CD14-positive monocyte (primary cell): ENCODE results near the gene DACT2. TPM values are rescaled to one million over a fixed set of nuclear protein-coding genes. Genes with fewer than 3 reads are reported as not detected.
A peak's percentile ranks its signal among the peaks of the same experiment; 100 is the strongest.

Experiments
- DNase-seq, 3 donors: peaks; one replicate each; pipeline ENCODE4 v3.0.0-alpha.2; 2011 to 2022
- H2AFZ ChIP-seq: 2 replicates; pipeline ENCODE4 v1.6.0; 2012; ENCODE audit warnings: mild to moderate bottlenecking, low read depth, low read length, inconsistent platforms; ENCODE audit not compliant: insufficient read depth, poor library complexity, severe bottlenecking
- H3K27ac ChIP-seq, 2 donors: 1 replicate in 1 of 2; 2 replicates in 1 of 2; pipeline ENCODE4 v1.5.1; 2012 to 2013; ENCODE audit warnings: low read length in 2 of 2, control low read depth in 1 of 2, inconsistent platforms in 1 of 2, low read depth in 1 of 2, mild to moderate bottlenecking in 1 of 2
- H3K27me3 ChIP-seq, 2 donors: one replicate each; pipeline versions ENCODE4 v1.6.0 to v1.6.1; 2011 to 2013; ENCODE audit warnings: low read length in 2 of 2; ENCODE audit not compliant: control insufficient read depth in 2 of 2, insufficient read depth in 2 of 2
- H3K36me3 ChIP-seq, 2 donors: replicated peaks in 1 of 2; 1 replicate in 1 of 2; 2 replicates in 1 of 2; pipeline versions ENCODE4 v1.5.1 to v1.6.1; 2012 to 2013; ENCODE audit warnings: low read length in 2 of 2, control low read depth in 1 of 2, inconsistent platforms in 1 of 2, mild to moderate bottlenecking in 1 of 2; ENCODE audit not compliant: insufficient read depth in 2 of 2, control insufficient read depth in 1 of 2
- H3K4me1 ChIP-seq, 2 donors: 1 replicate in 1 of 2; 2 replicates in 1 of 2; pipeline versions ENCODE4 v1.5.1 to v1.6.1; 2012 to 2013; ENCODE audit warnings: low read length in 2 of 2, control low read depth in 1 of 2, inconsistent platforms in 1 of 2, mild to moderate bottlenecking in 1 of 2, moderate library complexity in 1 of 2; ENCODE audit not compliant: insufficient read depth in 2 of 2, control insufficient read depth in 1 of 2
- H3K4me2 ChIP-seq: replicated peaks from 2 replicates; pipeline ENCODE3; 2012; ENCODE audit warnings: low read length, moderate library complexity, mild to moderate bottlenecking; ENCODE audit not compliant: poor library complexity, severe bottlenecking; ENCODE audit errors: extremely low read depth
- H3K4me3 ChIP-seq, 3 experiments: fragments of 200-600 bp in 1 of 3; sonication (generic) in 1 of 3; replicated peaks in 1 of 3; 1 replicate in 2 of 3; 2 replicates in 1 of 3; pipeline ENCODE4 v1.5.1; 2011 to 2013; ENCODE audit warnings: low read length in 3 of 3, mild to moderate bottlenecking in 3 of 3, control low read depth in 2 of 3, low read depth in 2 of 3, inconsistent platforms in 1 of 3, moderate library complexity in 1 of 3
- H3K79me2 ChIP-seq: 2 replicates; pipeline ENCODE4 v1.6.0; 2012; ENCODE audit warnings: mild to moderate bottlenecking, control low read depth, inconsistent platforms, low read length, moderate library complexity; ENCODE audit not compliant: insufficient read depth
- H3K9ac ChIP-seq: 2 replicates; pipeline ENCODE4 v1.6.0; 2017; ENCODE audit warnings: low read length, mild to moderate bottlenecking; ENCODE audit not compliant: insufficient read depth, poor library complexity, severe bottlenecking
- H3K9me3 ChIP-seq, 2 donors: replicated peaks in 1 of 2; 1 replicate in 1 of 2; 2 replicates in 1 of 2; pipeline versions ENCODE4 v1.5.1 to v1.6.1; 2012 to 2013; ENCODE audit warnings: low read length in 2 of 2, control low read depth in 1 of 2; ENCODE audit not compliant: control insufficient read depth in 1 of 2, insufficient read depth in 1 of 2
- H4K20me1 ChIP-seq: 2 replicates; pipeline ENCODE4 v1.6.0; 2012; ENCODE audit warnings: mild to moderate bottlenecking, low read length, control low read depth, moderate library complexity; ENCODE audit not compliant: insufficient read depth
- H3K27ac Mint-ChIP-seq, 7 donors: one replicate each; pipeline ENCODE4 v1.8.0; 2020; ENCODE audit warnings: mild to moderate bottlenecking in 7 of 7, mixed read lengths in 7 of 7, moderate library complexity in 6 of 7, inconsistent platforms in 2 of 7
- H3K27me3 Mint-ChIP-seq, 3 donors: one replicate each; pipeline ENCODE4 v1.8.0; 2021 to 2022; ENCODE audit warnings: low read depth in 3 of 3, mild to moderate bottlenecking in 3 of 3, mixed read lengths in 3 of 3, moderate library complexity in 3 of 3, inconsistent platforms in 1 of 3
- H3K36me3 Mint-ChIP-seq, 2 donors: one replicate each; pipeline ENCODE4 v1.8.0; 2020; ENCODE audit warnings: mixed read lengths in 2 of 2, inconsistent platforms in 1 of 2, mild to moderate bottlenecking in 1 of 2
- H3K4me1 Mint-ChIP-seq: one replicate; pipeline ENCODE4 v1.8.0; 2020; ENCODE audit warnings: mild to moderate bottlenecking, mixed read lengths
- H3K4me3 Mint-ChIP-seq, 2 donors: one replicate each; pipeline ENCODE4 v1.8.0; 2020; ENCODE audit warnings: mild to moderate bottlenecking in 2 of 2, mixed read lengths in 2 of 2, moderate library complexity in 1 of 2
- H3K9me3 Mint-ChIP-seq, 7 donors: one replicate each; pipeline ENCODE4 v1.8.0; 2020 to 2022; ENCODE audit warnings: mixed read lengths in 7 of 7, mild to moderate bottlenecking in 6 of 7, moderate library complexity in 6 of 7, inconsistent platforms in 2 of 7
- WGBS: methylation state at CpG from one replicate; pipeline ENCODE4 v1.1.5; 2013; ENCODE audit warnings: missing lambda C conversion rate; ENCODE audit not compliant: insufficient coverage; 5-methylcytosine and 5-hydroxymethylcytosine counted together
- intact Hi-C, 2 donors: fragments of 100-400 bp; cut with micrococcal nuclease; formaldehyde crosslinking; loops; one replicate each; pipeline versions ENCODE4 v1.15.0 to v1.15.1; 2023
- polyA plus RNA-seq, 3 donors: library from polyadenylated mRNA; depleted of rRNA in 1 of 3; unstranded in 2 of 3; stranded (reverse) in 1 of 3; fragments of 300-500 nt in 2 of 3; fragments of >200 nt in 1 of 3; fragmentation: Illumina TruSeq in 2 of 3; gene quantifications; 1 replicate in 2 of 3; 2 replicates in 1 of 3; pipeline ENCODE4 v1.2.3, GENCODE V29; 2012 to 2021
- TF ChIP-seq, protein P1 (sequence below): fragments of 200-600 bp; IDR thresholded peaks from one replicate; pipeline ENCODE4 v1.8.0; 2022; ENCODE audit warnings: antibody characterized with exemption, mild to moderate bottlenecking

Gene DACT2
- polyA plus RNA-seq, 3 donors: not detected

DNA sequence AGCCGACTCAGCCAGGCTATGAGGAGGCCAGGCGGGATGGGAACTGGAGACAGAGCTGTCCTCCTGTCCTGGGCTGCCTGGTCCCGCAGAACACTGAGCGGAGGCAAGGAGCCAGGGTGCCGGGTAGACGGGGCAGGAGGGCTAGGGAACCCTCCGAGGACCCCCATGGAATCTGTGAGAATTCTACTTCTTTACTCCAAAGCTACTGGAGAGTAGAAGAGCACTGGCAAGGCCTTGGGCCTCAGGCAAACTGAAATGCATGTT is 14.9 kb downstream of the DACT2 start:
- Histone ChIP-seq H3K27ac (no peak overlapping the region), H3K4me1 (no peaks in the 10 kb centered on the region), H3K9me3 (no peaks in the 10 kb centered on the region), H3K36me3 (no peaks in the 10 kb centered on the region), H3K27me3 (no peaks in the 10 kb centered on the region), H3K4me3 (no peak overlapping the region), H2AFZ (no peak overlapping the region), H3K79me2 (no peaks in the 10 kb centered on the region), H3K9ac (no peak overlapping the region), H4K20me1 (no peaks in the 10 kb centered on the region), H3K4me2 (no peak overlapping the region)
- no peak for DNase-seq
- no peaks in the 10 kb centered on the region for H3K4me1 Mint-ChIP-seq
- TF ChIP-seq, protein P1, sequence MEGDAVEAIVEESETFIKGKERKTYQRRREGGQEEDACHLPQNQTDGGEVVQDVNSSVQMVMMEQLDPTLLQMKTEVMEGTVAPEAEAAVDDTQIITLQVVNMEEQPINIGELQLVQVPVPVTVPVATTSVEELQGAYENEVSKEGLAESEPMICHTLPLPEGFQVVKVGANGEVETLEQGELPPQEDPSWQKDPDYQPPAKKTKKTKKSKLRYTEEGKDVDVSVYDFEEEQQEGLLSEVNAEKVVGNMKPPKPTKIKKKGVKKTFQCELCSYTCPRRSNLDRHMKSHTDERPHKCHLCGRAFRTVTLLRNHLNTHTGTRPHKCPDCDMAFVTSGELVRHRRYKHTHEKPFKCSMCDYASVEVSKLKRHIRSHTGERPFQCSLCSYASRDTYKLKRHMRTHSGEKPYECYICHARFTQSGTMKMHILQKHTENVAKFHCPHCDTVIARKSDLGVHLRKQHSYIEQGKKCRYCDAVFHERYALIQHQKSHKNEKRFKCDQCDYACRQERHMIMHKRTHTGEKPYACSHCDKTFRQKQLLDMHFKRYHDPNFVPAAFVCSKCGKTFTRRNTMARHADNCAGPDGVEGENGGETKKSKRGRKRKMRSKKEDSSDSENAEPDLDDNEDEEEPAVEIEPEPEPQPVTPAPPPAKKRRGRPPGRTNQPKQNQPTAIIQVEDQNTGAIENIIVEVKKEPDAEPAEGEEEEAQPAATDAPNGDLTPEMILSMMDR: no peak
- H3K36me3 Mint-ChIP-seq: no peaks in the 10 kb centered on the region
- H3K9me3 Mint-ChIP-seq: peaks cover 0 to 2% (median 0%) of the 10 kb centered on the region in 7 donors
- intact Hi-C loops: no loop called here
- H3K27ac Mint-ChIP-seq: peak overlapping the region in 1 of 7 donors; percentile 21
- H3K27me3 Mint-ChIP-seq: peaks cover 7 to 15% (median 7%) of the 10 kb centered on the region in 3 donors
- WGBS: 87% methylated on average over 4 of the region's 7 CpGs
- no peak overlapping the region for H3K4me3 Mint-ChIP-seq

DNA sequence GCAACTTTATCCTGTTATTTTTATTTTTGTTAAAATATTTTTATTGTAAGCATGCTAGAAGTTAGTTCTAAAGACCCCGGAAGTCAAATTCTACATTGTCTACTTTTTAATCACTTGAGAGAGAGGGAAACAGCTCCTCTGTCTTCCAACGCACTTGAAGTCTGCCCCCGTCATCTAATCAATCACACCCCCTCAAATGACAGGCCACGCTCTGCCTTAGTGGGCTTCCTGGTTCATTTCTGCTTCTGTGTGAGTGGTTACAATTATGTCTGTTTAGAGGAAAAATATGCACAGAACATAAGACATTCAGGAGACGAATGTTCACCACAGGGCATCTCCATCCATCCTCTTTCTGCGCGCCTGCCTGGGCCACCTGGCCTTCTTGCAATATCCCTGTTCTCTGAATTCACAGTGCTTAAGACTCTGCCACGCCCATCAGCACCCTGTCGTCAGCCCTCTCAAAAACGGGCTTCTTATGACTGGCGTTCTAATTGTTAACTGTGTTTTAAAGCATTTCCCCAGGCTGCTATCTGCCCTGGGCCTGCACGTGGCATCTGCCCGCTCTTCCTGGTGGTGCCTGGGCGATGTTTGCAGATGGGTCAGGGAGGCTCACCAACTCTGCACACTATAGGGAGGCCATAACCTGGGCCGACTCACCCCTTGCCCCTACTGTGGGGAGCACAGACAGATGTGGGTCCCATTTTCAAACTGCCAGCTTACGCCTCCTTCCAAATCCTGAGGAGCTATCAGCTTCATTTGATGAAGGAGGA is 15.4 kb downstream of the DACT2 start:
- Histone ChIP-seq H3K9ac (no peak overlapping the region), H3K4me2 (no peak overlapping the region), H4K20me1 (no peaks in the 10 kb centered on the region), H3K27ac (no peak overlapping the region), H3K36me3 (no peaks in the 10 kb centered on the region), H3K9me3 (no peaks in the 10 kb centered on the region), H3K4me1 (no peaks in the 10 kb centered on the region), H3K79me2 (no peaks in the 10 kb centered on the region), H3K27me3 (no peaks in the 10 kb centered on the region), H2AFZ (no peak overlapping the region), H3K4me3 (no peak overlapping the region)
- Mint-ChIP-seq H3K27ac (no peak overlapping the region), H3K27me3 (peaks cover 7 to 15% (median 9%) of the 10 kb centered on the region in 3 donors), H3K4me1 (no peaks in the 10 kb centered on the region), H3K36me3 (no peaks in the 10 kb centered on the region), H3K9me3 (peaks cover 0 to 2% (median 0%) of the 10 kb centered on the region in 7 donors), H3K4me3 (no peak overlapping the region)
- DNase-seq: no peak
- WGBS: 90% methylated on average over 12 of the region's 16 CpGs
- TF ChIP-seq, protein P1: no peak
- intact Hi-C loops: no loop called here
